ENCODE data around the gene SLC22A1. TPM values are rescaled to one million over a fixed set of nuclear protein-coding genes. Genes with fewer than 3 reads are reported as not detected.

Gene SLC22A1
- total and polyA plus RNA-seq, 2 experiments from 2014 or later, result 0.10 to 0.65 TPM

DNA sequence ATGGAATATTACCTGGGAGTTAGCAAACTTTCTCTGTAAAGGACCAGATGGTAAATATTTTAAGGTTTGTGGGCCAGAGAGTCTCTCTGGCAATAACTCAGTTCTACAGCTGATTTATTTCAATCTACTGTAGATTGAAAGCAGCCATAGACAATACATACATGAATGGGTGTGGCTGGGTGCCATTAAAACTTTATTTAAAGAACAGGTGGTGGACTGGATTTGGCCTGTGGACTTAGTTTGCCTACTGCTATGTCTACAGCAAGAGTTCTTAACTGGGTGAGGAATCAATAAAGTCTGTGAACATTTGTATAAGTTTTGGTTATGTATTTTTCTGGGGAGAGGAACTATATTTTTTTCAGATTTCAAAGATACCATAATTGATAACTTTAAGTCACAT lies 81.9 kb downstream of the SLC22A1 start:
- Mint-ChIP-seq H3K27ac (no peak overlapping the region), H3K27me3 (ENCODE audit: insufficient read depth, low read depth, poor library complexity) (no peaks in the 10 kb centered on the region)
- ATAC-seq, result no peak

More for the DNA sequence above, 81.9 kb downstream of the SLC22A1 start:
- H3K27me3 ChIP-seq (ENCODE audit: insufficient read depth), result no peaks in the 10 kb centered on the region
- no peak overlapping the region for H3K4me3 Mint-ChIP-seq
- peaks cover 24% of the 10 kb centered on the region for H3K9me3 Mint-ChIP-seq
- TF ChIP-seq STAT1 (IDR thresholded peaks at IDR 0.05; ENCODE audit: unreplicated experiment) (no peak), JUNB (IDR thresholded peaks at IDR 0.05; ENCODE audit: unreplicated experiment) (no peak), EZH2phosphoT487 (IDR thresholded peaks at IDR 0.05; ENCODE audit: unreplicated experiment) (no peak), NANOG (IDR thresholded peaks at IDR 0.05; ENCODE audit: borderline replicate concordance) (no peak), CREB1 (CRISPR knock-in tag; IDR thresholded peaks at IDR 0.05; ENCODE audit: low read depth) (no peak), EZH2 (IDR thresholded peaks at IDR 0.05; ENCODE audit: low read depth, unreplicated experiment) (no peak), POLR2AphosphoS5 (IDR thresholded peaks at IDR 0.05; ENCODE audit: low read depth) (no peak), ZNF331 (CRISPR knock-in tag; IDR thresholded peaks at IDR 0.05; ENCODE audit: low read depth) (no peak), ZNF114 (CRISPR knock-in tag; IDR thresholded peaks at IDR 0.05) (no peak)
- TF ChIP-seq, protein P1, sequence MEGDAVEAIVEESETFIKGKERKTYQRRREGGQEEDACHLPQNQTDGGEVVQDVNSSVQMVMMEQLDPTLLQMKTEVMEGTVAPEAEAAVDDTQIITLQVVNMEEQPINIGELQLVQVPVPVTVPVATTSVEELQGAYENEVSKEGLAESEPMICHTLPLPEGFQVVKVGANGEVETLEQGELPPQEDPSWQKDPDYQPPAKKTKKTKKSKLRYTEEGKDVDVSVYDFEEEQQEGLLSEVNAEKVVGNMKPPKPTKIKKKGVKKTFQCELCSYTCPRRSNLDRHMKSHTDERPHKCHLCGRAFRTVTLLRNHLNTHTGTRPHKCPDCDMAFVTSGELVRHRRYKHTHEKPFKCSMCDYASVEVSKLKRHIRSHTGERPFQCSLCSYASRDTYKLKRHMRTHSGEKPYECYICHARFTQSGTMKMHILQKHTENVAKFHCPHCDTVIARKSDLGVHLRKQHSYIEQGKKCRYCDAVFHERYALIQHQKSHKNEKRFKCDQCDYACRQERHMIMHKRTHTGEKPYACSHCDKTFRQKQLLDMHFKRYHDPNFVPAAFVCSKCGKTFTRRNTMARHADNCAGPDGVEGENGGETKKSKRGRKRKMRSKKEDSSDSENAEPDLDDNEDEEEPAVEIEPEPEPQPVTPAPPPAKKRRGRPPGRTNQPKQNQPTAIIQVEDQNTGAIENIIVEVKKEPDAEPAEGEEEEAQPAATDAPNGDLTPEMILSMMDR (conservative IDR thresholded peaks at IDR 0.05; ENCODE audit: low read depth in 2 of 2), result no peak
- TF ChIP-seq, protein P2, sequence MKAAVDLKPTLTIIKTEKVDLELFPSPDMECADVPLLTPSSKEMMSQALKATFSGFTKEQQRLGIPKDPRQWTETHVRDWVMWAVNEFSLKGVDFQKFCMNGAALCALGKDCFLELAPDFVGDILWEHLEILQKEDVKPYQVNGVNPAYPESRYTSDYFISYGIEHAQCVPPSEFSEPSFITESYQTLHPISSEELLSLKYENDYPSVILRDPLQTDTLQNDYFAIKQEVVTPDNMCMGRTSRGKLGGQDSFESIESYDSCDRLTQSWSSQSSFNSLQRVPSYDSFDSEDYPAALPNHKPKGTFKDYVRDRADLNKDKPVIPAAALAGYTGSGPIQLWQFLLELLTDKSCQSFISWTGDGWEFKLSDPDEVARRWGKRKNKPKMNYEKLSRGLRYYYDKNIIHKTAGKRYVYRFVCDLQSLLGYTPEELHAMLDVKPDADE (IDR thresholded peaks at IDR 0.05), result no peak
- TF ChIP-seq, protein P3, sequence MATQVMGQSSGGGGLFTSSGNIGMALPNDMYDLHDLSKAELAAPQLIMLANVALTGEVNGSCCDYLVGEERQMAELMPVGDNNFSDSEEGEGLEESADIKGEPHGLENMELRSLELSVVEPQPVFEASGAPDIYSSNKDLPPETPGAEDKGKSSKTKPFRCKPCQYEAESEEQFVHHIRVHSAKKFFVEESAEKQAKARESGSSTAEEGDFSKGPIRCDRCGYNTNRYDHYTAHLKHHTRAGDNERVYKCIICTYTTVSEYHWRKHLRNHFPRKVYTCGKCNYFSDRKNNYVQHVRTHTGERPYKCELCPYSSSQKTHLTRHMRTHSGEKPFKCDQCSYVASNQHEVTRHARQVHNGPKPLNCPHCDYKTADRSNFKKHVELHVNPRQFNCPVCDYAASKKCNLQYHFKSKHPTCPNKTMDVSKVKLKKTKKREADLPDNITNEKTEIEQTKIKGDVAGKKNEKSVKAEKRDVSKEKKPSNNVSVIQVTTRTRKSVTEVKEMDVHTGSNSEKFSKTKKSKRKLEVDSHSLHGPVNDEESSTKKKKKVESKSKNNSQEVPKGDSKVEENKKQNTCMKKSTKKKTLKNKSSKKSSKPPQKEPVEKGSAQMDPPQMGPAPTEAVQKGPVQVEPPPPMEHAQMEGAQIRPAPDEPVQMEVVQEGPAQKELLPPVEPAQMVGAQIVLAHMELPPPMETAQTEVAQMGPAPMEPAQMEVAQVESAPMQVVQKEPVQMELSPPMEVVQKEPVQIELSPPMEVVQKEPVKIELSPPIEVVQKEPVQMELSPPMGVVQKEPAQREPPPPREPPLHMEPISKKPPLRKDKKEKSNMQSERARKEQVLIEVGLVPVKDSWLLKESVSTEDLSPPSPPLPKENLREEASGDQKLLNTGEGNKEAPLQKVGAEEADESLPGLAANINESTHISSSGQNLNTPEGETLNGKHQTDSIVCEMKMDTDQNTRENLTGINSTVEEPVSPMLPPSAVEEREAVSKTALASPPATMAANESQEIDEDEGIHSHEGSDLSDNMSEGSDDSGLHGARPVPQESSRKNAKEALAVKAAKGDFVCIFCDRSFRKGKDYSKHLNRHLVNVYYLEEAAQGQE (IDR thresholded peaks at IDR 0.05; ENCODE audit: unreplicated experiment), result no peak
- TF ChIP-seq, protein P4, sequence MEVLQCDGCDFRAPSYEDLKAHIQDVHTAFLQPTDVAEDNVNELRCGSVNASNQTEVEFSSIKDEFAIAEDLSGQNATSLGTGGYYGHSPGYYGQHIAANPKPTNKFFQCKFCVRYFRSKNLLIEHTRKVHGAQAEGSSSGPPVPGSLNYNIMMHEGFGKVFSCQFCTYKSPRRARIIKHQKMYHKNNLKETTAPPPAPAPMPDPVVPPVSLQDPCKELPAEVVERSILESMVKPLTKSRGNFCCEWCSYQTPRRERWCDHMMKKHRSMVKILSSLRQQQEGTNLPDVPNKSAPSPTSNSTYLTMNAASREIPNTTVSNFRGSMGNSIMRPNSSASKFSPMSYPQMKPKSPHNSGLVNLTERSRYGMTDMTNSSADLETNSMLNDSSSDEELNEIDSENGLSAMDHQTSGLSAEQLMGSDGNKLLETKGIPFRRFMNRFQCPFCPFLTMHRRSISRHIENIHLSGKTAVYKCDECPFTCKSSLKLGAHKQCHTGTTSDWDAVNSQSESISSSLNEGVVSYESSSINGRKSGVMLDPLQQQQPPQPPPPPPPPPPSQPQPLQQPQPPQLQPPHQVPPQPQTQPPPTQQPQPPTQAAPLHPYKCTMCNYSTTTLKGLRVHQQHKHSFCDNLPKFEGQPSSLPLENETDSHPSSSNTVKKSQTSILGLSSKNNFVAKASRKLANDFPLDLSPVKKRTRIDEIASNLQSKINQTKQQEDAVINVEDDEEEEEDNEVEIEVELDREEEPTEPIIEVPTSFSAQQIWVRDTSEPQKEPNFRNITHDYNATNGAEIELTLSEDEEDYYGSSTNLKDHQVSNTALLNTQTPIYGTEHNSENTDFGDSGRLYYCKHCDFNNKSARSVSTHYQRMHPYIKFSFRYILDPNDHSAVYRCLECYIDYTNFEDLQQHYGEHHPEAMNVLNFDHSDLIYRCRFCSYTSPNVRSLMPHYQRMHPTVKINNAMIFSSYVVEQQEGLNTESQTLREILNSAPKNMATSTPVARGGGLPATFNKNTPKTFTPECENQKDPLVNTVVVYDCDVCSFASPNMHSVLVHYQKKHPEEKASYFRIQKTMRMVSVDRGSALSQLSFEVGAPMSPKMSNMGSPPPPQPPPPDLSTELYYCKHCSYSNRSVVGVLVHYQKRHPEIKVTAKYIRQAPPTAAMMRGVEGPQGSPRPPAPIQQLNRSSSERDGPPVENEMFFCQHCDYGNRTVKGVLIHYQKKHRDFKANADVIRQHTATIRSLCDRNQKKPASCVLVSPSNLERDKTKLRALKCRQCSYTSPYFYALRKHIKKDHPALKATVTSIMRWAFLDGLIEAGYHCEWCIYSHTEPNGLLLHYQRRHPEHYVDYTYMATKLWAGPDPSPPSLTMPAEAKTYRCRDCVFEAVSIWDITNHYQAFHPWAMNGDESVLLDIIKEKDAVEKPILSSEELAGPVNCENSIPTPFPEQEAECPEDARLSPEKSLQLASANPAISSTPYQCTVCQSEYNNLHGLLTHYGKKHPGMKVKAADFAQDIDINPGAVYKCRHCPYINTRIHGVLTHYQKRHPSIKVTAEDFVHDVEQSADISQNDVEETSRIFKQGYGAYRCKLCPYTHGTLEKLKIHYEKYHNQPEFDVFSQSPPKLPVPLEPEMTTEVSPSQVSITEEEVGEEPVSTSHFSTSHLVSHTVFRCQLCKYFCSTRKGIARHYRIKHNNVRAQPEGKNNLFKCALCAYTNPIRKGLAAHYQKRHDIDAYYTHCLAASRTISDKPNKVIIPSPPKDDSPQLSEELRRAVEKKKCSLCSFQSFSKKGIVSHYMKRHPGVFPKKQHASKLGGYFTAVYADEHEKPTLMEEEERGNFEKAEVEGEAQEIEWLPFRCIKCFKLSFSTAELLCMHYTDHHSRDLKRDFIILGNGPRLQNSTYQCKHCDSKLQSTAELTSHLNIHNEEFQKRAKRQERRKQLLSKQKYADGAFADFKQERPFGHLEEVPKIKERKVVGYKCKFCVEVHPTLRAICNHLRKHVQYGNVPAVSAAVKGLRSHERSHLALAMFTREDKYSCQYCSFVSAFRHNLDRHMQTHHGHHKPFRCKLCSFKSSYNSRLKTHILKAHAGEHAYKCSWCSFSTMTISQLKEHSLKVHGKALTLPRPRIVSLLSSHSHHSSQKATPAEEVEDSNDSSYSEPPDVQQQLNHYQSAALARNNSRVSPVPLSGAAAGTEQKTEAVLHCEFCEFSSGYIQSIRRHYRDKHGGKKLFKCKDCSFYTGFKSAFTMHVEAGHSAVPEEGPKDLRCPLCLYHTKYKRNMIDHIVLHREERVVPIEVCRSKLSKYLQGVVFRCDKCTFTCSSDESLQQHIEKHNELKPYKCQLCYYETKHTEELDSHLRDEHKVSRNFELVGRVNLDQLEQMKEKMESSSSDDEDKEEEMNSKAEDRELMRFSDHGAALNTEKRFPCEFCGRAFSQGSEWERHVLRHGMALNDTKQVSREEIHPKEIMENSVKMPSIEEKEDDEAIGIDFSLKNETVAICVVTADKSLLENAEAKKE (CRISPR knock-in tag; IDR thresholded peaks at IDR 0.05), result no peak
- no peak for DNase-seq (ENCODE audit: low spot score)
- no peak overlapping the region for H3K4me2 ChIP-seq
- H3F3A ChIP-seq (replicated peaks; ENCODE audit: low read depth), result no peaks in the 10 kb centered on the region
- 0 out of 3 replicates have a peak, but pooled peaks cover 2% of the 10 kb centered on the region for H3K4me1 Mint-ChIP-seq
- H3K36me3 ChIP-seq (ENCODE audit: insufficient read depth), result peaks cover 12% of the 10 kb centered on the region
- peaks cover 6% of the 10 kb centered on the region; the same call in 1 of the 2 replicates for H3K9me2 ChIP-seq (ENCODE audit: insufficient read depth)
- H4K20me1 ChIP-seq (replicated peaks; ENCODE audit: insufficient read depth), result no peaks in the 10 kb centered on the region
- no peak overlapping the region for H2AFZ ChIP-seq
- no peak overlapping the region for H3K4me3 ChIP-seq
- no peaks in the 10 kb centered on the region for H3K79me2 ChIP-seq (replicated peaks; ENCODE audit: insufficient read depth)
- H3K4me1 ChIP-seq (ENCODE audit: insufficient read depth), result no peaks in the 10 kb centered on the region
- H3K27ac ChIP-seq (ENCODE audit: low read depth), result no peak overlapping the region
- peaks cover 18% of the 10 kb centered on the region for H3K36me3 Mint-ChIP-seq (ENCODE audit: low read depth)

Data from GM23338 (cell line).